C4-2B (cell line): ENCODE results near the gene PGS1.

Source experiments
- ZFX ChIP-seq: fragments of 450-650 bp; IDR thresholded peaks from 2 replicates; pipeline ENCODE4 v1.6.1; 2017
- TF ChIP-seq, protein P1 (sequence below): fragments of 450-650 bp; conservative IDR thresholded peaks from 2 replicates; pipeline ENCODE4 v1.5.1; 2017; ENCODE audit warnings: mild to moderate bottlenecking

- TF ChIP-seq, protein P1, sequence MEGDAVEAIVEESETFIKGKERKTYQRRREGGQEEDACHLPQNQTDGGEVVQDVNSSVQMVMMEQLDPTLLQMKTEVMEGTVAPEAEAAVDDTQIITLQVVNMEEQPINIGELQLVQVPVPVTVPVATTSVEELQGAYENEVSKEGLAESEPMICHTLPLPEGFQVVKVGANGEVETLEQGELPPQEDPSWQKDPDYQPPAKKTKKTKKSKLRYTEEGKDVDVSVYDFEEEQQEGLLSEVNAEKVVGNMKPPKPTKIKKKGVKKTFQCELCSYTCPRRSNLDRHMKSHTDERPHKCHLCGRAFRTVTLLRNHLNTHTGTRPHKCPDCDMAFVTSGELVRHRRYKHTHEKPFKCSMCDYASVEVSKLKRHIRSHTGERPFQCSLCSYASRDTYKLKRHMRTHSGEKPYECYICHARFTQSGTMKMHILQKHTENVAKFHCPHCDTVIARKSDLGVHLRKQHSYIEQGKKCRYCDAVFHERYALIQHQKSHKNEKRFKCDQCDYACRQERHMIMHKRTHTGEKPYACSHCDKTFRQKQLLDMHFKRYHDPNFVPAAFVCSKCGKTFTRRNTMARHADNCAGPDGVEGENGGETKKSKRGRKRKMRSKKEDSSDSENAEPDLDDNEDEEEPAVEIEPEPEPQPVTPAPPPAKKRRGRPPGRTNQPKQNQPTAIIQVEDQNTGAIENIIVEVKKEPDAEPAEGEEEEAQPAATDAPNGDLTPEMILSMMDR: no peak
- no peak for TF ChIP-seq ZFX
These were observed 40.0 kb downstream of the PGS1 start for GRCh38 chr17:78418326-78419026.
